ENCODE measurements around the gene SIM2.

Gene SIM2

GRCh38 chr21:36708286-36709029 is 9.5 kb downstream of the SIM2 start:
- in situ Hi-C loops (cut with MboI; ENCODE audit: low sequenced_read_pairs, unreplicated experiment): no loop called here
- TF ChIP-seq CTCF (IDR thresholded peaks at IDR 0.05; ENCODE audit: borderline replicate concordance, control extremely low read depth, extremely low read depth, insufficient read depth, missing control alignments): no peak
- peak; percentile 27 for DNase-seq (ENCODE audit: low spot score)

DNA sequence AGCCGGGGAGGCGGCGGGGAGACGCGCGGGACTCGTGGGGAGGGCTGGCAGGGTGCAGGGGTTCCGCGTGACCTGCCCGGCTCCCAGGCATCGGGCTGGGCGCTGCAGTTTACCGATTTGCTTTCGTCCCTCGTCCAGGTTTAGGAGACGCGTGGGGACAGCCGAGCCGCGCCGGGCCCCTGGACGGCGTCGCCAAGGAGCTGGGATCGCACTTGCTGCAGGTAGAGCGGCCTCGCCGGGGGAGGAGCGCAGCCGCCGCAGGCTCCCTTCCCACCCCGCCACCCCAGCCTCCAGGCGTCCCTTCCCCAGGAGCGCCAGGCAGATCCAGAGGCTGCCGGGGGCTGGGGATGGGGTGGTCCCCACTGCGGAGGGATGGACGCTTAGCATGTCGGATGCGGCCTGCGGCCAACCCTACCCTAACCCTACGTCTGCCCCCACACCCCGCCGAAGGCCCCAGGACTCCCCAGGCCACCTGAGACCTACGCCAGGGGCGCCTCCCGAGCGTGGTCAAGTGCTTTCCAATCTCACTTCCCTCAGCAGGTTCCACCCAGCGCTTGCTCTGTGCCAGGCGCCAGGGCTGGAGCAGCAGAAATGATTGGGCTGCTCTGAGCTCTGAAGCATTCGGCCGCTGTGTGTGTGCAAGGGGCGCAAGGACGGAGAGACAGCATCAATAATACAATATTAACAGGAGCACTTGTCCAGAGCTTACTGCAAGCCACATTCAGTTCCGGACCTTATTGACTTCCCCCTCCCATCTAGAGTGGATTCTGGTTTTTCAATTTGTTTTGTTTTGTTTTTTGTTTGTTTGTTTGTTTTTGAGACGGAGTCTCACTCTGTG is 10.3 kb downstream of the SIM2 start:
- peak; percentile 45 for DNase-seq (ENCODE audit: low spot score)
- no peak for TF ChIP-seq CTCF (IDR thresholded peaks at IDR 0.05; ENCODE audit: borderline replicate concordance, control extremely low read depth, extremely low read depth, insufficient read depth, missing control alignments)
- in situ Hi-C loops (cut with MboI; ENCODE audit: low sequenced_read_pairs, unreplicated experiment): no loop called here

- DNase-seq (ENCODE audit: low spot score): peak; percentile 20
- in situ Hi-C loops (cut with MboI; ENCODE audit: low sequenced_read_pairs, unreplicated experiment): no loop called here
- no peak for TF ChIP-seq CTCF (IDR thresholded peaks at IDR 0.05; ENCODE audit: borderline replicate concordance, control extremely low read depth, extremely low read depth, insufficient read depth, missing control alignments)
Measured at GRCh38 chr21:36709868-36710728, 11.2 kb downstream of the SIM2 start.

DNA sequence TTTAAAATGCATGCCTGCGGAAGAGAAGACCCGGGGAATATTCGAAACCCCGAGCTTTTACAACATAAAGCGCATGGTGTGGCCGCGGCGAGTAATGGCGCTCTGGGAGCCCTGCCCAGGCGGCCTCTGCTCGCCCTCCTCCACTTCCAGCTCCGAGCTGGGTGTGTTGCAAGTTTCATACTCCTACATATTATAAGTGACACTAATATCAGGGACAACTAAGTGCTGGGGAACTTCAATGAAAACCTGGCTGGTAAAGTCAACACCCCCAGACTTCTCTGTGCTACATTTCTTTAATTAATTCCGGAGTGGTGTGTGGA is 11.8 kb downstream of the SIM2 start:
- in situ Hi-C loops (cut with MboI; ENCODE audit: low sequenced_read_pairs, unreplicated experiment): no loop called here
- DNase-seq (ENCODE audit: low spot score): peak; percentile 16
- no peak for TF ChIP-seq CTCF (IDR thresholded peaks at IDR 0.05; ENCODE audit: borderline replicate concordance, control extremely low read depth, extremely low read depth, insufficient read depth, missing control alignments)

DNA sequence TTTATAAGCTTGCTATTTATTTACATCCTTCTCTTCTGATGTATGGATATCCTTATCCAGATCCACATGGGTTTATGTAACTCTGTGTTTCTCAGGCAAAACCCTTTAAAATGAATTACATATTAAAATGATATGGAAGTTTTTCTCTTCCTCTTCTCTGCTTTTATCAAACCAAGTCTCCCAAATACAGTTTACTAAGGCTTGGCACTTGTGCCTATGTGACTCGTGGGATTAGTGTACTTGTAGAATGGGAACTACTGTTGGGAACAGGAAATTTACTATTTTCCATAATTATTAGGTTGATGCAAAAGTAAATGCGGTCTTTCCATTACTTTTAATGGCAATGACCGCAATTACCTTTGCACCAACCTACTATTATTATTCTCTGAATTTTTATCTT is 14.8 kb downstream of the SIM2 start:
- in situ Hi-C loops (cut with MboI; ENCODE audit: low sequenced_read_pairs, unreplicated experiment): no loop called here
- no peak for TF ChIP-seq CTCF (IDR thresholded peaks at IDR 0.05; ENCODE audit: borderline replicate concordance, control extremely low read depth, extremely low read depth, insufficient read depth, missing control alignments)
- DNase-seq (ENCODE audit: low spot score): no peak

- in situ Hi-C loops (cut with MboI; ENCODE audit: low sequenced_read_pairs, unreplicated experiment): no loop called here
- DNase-seq (ENCODE audit: low spot score): no peak
- no peak for TF ChIP-seq CTCF (IDR thresholded peaks at IDR 0.05; ENCODE audit: borderline replicate concordance, control extremely low read depth, extremely low read depth, insufficient read depth, missing control alignments)
Measured at GRCh38 chr21:36716387-36716786, 17.5 kb downstream of the SIM2 start.

Data from GM13976 (cell line).